K562 (cell line): ENCODE measurements around the gene SPTA1. TPM values are rescaled to one million over a fixed set of nuclear protein-coding genes. Genes with fewer than 3 reads are reported as not detected.

Experiments
- BRD4 ChIP-seq: fragments of 200-600 bp; sonication (generic); IDR thresholded peaks from 2 replicates; pipeline ENCODE4 v1.6.1; 2017; ENCODE audit warnings: inconsistent platforms
- ETV5 ChIP-seq: sonication (generic); formaldehyde crosslinking; IDR thresholded peaks from 2 replicates; pipeline ENCODE4 v1.4.0; 2020; ENCODE audit warnings: low read depth, mild to moderate bottlenecking, missing genetic modification reagents
- HNRNPH1 ChIP-seq: fragments of 200-400 bp; formaldehyde crosslinking; optimal IDR thresholded peaks from 2 replicates; pipeline ENCODE3; 2017; ENCODE audit warnings: low read depth, mild to moderate bottlenecking, low read length, moderate library complexity
- IRF2 ChIP-seq: sonication (generic); formaldehyde crosslinking; IDR thresholded peaks from 2 replicates; pipeline ENCODE4 v1.8.1; 2022; ENCODE audit warnings: mild to moderate bottlenecking, missing genetic modification reagents
- RHOXF2B ChIP-seq: fragments of 250-450 bp; sonication (Bioruptor Pico); conservative IDR thresholded peaks from 2 replicates; pipeline ENCODE4 v1.5.1; 2021
- SIRT6 ChIP-seq: IDR thresholded peaks from one replicate; pipeline ENCODE4 v1.6.1; 2012; ENCODE audit warnings: low read depth, mild to moderate bottlenecking, control low read depth, inconsistent platforms, low read length, moderate library complexity
- TCF7L2 ChIP-seq: fragments of 150-350 bp; IDR thresholded peaks from 2 replicates; pipeline ENCODE4 v1.6.1; 2016; ENCODE audit warnings: low read depth, mild to moderate bottlenecking, low read length, moderate library complexity
- ZBTB40 ChIP-seq, 2 experiments: fragments of 450-650 bp in 1 of 2; sonication (generic) in 1 of 2; formaldehyde crosslinking in 1 of 2; IDR thresholded peaks; 2 replicates each; pipeline versions ENCODE4 v1.7.1 to v1.9.0; 2016 to 2022; ENCODE audit warnings: inconsistent platforms in 1 of 2, mild to moderate bottlenecking in 1 of 2, missing genetic modification reagents in 1 of 2
- ZBTB49 ChIP-seq: sonication (generic); formaldehyde crosslinking; IDR thresholded peaks from 2 replicates; pipeline ENCODE4 v1.8.0; 2022; ENCODE audit warnings: missing genetic modification reagents, mild to moderate bottlenecking, borderline replicate concordance
- ZNF408 ChIP-seq: fragments of 250-450 bp; sonication (Bioruptor Pico); IDR thresholded peaks from 2 replicates; pipeline ENCODE4 v1.4.0; 2020; ENCODE audit warnings: low read depth, mild to moderate bottlenecking, moderate library complexity
- polyA plus RNA-seq, 8 experiments: library from polyadenylated mRNA; depleted of rRNA in 4 of 8; stranded (reverse) in 5 of 8; unstranded in 3 of 8; fragments of >200 nt; fragmentation: Nextera tagmentation in 2 of 8; fragmentation: Illumina TruSeq in 1 of 8; extraction: Ambion mirVana in 2 of 8; extraction: Trizol in 1 of 8; gene quantifications; 2 replicates each; pipeline versions ENCODE4 v1.2.1 to v1.2.3, GENCODE V29; 2011 to 2014; ENCODE audit warnings: inconsistent platforms in 1 of 8, missing spikeins in 1 of 8
- total RNA-seq, 7 experiments: library from RNA; depleted of rRNA in 6 of 7; stranded (reverse); fragments of >200 nt in 6 of 7; fragmentation: Illumina TruSeq in 2 of 7; extraction: Trizol in 2 of 7; gene quantifications; 2 replicates each; pipeline versions ENCODE4 v1.2.1 to v1.2.3, GENCODE V29; 2011 to 2021; ENCODE audit warnings: low replicate concordance in 1 of 7

Gene SPTA1
- total and polyA plus RNA-seq, 9 of the 15 experiments (the other 6 are each of a cell fraction or from before 2014, with no cell fraction given) = 11.0 to 62.1 (median 45.9) TPM

GRCh38 chr1:158586942-158587341 lies 99.6 kb downstream of the SPTA1 start (continued):
- TF ChIP-seq ZBTB40 (IDR thresholded peaks at IDR 0.05) (no peak), ZBTB40 (CRISPR knock-in tag; IDR thresholded peaks at IDR 0.05) (no peak), ZNF408 (CRISPR knock-in tag) (no peak), HNRNPH1 (no peak), IRF2 (no peak), ZBTB49 (CRISPR knock-in tag) (no peak), TCF7L2 (no peak), BRD4 (no peak), ETV5 (CRISPR knock-in tag) (no peak), SIRT6 (no peak), RHOXF2B (CRISPR knock-in tag) (no peak)
- TF ChIP-seq, all 486 proteins: peak for 0
